ENCODE data around the gene PCID2.

PCID2 gene

DNA sequence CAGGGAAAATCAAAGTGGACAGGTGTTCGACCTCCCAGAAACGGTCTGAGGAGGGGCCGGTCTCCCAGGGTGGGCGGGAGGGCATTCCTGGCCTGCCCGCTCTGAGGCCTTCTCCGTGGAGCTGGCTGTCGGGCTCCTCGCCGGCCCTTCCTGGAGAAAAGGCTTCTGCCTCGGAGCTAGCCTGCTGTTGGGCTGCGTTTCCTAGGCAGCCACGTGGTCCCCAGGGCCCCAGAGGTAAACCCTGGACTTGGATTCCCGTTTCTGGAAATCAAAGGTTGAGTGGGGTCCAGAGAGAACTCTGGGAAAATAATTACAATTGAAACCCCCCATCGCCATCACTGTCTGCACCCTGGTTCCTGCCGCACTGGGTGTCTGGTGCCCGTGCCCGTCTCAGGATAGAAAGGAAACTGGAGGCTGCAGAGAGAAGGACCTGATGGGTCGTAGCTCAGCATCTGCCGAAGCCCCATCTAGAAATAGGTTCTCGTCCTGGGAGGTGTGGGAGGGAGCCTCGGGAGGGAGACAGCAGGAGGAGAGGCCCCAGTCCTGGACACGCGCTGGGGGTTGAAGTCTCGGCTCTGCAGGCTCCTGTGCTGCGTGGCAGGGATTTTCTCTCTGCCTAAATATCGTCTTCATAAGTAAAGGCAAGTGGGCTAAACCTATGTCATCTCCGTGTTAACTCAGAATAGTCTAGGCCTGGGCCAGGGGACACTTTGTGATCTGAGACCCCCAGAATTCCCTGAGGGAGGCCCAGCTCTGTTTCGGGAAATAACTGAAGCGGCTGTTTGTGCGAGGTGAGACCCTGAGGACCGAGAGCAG is 57.7 kb downstream of the PCID2 start:
- in situ Hi-C loops (cut with MboI; ENCODE audit: low sequenced_read_pairs) = no loop called here

DNA sequence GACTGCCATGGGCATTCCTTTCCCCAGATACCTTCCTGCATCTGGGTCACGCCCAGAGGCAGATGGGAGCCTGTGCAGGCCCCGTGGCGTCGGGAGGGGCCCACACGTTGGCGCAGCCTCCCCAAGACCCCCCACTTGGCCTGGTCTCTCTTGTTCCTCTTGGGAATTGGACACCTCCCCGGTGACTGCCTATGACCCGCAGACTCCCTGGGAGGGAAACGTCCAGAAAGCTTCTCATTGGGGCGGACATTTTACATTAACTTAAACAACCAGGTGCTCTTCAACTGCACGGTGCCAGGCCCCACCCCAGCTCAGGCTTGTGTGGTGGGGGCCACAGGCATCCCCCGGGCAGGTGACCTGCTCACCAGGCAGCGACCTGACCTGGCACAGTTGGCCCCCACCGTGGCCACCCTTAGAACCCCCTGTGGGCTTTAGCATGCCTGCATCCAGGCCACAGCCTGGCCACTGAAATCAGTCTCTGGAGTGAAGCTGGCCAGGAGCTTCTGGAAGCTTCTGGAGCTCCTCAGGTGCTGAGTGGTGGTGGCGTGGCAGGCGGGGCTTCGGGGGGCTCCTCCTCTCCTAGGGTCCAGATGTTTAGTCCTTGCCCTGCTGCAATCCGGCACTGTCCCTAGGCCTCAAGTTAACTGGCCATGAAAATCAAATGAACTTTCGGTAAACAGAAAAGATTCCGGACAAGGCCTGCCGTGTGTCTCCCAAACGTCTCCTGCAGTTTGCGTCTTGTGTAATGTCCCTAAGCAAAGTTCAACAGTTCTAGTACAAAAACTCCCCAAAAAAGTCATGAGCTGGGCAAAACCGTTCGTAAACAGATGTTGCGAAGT is 58.5 kb downstream of the PCID2 start:
- in situ Hi-C loops (cut with MboI; ENCODE audit: low sequenced_read_pairs) = no loop called here

DNA sequence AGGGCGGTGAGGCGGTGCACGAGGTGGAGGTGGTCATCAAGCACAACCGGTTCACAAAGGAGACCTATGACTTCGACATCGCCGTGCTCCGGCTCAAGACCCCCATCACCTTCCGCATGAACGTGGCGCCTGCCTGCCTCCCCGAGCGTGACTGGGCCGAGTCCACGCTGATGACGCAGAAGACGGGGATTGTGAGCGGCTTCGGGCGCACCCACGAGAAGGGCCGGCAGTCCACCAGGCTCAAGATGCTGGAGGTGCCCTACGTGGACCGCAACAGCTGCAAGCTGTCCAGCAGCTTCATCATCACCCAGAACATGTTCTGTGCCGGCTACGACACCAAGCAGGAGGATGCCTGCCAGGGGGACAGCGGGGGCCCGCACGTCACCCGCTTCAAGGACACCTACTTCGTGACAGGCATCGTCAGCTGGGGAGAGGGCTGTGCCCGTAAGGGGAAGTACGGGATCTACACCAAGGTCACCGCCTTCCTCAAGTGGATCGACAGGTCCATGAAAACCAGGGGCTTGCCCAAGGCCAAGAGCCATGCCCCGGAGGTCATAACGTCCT is 59.4 kb downstream of the PCID2 start:
- in situ Hi-C loops (cut with MboI; ENCODE audit: low sequenced_read_pairs) = no loop called here

DNA sequence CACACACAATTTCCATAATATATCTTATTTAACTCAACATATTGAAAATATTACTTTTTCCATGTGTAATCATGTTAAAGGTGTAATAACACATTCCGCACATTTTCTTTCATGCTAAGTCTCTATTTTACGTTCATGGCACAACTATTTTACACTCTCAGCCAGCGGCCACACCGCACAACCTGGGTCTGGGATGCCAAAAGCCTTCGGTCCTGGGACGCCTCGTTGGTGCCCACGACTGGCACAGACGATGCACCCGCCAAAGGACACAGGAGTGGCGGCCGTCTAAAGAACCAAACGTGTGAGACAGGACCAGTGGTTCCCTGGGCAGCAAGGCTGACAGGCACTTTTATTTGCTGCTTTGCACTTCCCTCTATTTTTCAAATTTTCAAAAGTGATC is 60.1 kb downstream of the PCID2 start:
- in situ Hi-C loops (cut with MboI; ENCODE audit: low sequenced_read_pairs) = no loop called here

DNA sequence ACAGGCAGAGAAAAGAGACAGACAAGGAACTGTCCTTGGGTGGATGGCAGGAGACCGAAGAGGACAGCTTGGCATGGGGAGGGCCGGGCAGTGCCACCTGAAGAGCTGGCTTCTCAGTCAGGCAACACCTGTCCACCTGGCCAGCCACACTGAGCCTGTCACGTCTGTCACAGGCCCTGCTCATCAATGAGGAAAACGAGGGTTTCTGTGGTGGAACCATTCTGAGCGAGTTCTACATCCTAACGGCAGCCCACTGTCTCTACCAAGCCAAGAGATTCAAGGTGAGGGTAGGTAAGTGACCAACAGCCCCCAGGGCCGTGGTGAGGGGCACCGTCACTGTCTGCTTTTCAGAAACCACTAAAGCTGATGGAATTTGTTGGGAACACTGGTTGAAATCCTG is 61.3 kb downstream of the PCID2 start:
- in situ Hi-C loops (cut with MboI; ENCODE audit: low sequenced_read_pairs) = no loop called here

DNA sequence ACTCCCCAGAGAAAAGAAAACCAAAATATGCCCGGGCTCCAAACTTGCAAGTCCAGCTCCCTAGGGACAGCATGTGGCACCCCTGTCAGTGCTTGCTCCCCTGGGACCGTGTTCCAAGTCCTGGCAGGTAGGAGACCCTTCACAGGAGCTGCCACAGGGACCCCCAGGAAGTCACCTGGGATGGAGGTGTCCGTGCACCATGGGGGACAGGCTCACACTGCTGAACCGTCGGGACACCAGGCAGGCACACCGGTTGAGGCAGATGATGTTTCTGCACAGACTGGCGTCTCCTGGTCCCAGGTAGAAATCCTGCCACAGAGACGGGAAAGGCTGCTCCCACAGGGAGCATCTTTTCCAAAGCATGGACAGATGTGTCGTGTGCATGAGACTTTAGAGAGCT is 61.7 kb downstream of the PCID2 start:
- in situ Hi-C loops (cut with MboI; ENCODE audit: low sequenced_read_pairs) = no loop called here

DNA sequence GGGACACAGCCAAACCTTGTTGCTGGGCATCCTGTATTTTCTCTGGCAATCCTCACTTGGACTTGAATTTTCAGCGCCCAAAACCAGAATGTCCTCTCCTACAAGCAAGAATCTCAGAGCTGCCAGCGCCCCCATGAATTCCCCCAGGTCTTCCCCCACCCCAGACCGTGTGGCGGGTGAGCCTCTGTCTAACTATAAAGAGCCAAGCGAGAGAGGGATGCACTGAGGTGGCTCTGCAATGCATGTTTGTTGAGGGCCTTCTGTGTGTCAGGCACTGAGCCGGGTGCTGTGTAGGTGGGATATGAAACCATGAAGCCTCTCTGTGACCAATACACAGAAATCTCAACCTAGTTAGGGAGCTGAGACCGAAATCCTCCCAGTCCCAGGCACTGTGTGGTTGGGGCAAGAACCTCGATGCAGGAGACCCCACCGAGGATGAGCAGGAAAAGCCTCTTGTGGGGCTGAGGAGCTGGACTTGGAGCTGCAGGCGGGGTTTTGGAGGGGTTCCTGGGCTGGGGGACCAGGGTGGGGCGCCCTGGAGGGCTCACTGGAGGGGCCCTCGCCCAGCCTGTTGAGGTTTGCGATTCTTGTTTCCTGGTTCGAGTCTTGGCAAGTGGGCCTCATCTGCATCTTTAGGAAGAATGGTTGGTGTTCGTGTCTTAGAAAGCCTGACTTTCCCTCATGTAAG is 62.4 kb downstream of the PCID2 start:
- in situ Hi-C loops (cut with MboI; ENCODE audit: low sequenced_read_pairs) = no loop called here

DNA sequence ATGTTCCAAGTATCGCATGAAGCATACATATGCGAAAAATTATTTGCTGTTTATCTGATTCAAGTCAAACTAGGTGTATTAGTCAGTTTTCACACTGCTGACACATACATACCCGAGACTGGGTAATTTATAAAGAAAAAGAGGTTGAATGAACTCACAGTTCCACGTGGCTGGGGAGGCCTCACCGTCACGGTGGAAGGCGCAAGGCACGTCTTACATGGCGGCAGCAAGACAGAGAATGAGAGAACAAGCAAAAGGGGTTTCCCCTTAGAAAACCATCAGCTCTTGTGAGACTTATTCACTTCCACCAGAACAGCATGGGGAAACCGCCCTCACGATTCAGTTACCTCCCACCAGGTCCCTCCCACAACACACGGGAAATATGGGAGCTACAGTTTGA is 63.0 kb downstream of the PCID2 start:
- in situ Hi-C loops (cut with MboI; ENCODE audit: low sequenced_read_pairs) = no loop called here

DNA sequence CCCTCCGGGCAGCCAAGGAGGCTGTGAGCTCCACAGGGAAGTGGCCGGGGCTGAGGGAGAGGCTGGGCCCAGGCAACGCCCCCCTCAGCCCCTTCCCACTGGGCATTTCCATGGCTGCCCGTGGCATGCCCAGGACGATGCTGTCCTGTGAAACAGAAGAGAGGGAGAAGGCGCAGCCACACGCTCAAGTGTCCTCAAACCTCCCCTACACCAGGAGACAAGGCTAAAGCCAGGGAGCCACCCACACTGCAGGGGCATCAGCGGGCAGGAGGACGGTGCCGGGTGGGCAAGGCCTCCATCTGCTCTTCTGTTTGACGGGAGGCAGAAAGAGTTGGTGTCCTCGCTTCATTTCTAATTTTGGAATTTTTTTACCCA is 64.2 kb downstream of the PCID2 start:
- in situ Hi-C loops (cut with MboI; ENCODE audit: low sequenced_read_pairs) = no loop called here

DNA sequence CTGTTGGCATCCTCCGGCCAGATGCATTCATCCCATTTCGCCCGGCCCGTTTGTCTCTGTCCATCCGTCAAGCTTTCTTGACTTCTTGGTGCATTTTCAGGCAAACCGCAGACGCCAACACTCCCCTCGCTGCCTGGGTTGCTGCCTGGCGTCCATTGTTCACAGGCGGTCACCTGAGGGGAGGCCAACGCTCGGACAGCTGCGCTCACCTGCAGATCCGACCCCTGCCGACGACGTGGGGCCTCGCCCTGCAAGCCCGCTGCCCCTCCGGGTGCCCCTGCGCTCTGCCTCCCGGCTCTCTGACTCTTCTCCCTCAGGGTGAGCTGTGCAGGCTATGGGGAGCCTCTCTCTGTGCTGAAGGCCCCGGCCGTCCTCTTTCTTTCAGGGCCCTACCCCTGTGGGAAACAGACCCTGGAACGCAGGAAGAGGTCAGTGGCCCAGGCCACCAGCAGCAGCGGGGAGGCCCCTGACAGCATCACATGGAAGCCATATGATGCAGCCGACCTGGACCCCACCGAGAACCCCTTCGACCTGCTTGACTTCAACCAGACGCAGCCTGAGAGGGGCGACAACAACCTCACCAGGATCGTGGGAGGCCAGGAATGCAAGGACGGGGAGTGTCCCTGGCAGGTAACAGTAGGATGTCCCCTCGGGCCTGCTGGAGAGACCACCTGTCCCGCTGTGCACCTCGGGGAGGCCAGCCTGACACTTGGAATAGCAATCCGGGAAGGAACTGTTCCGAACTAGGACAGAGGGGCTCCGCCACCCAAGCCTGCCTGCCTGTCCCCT is 64.8 kb downstream of the PCID2 start:
- in situ Hi-C loops (cut with MboI; ENCODE audit: low sequenced_read_pairs) = no loop called here

DNA sequence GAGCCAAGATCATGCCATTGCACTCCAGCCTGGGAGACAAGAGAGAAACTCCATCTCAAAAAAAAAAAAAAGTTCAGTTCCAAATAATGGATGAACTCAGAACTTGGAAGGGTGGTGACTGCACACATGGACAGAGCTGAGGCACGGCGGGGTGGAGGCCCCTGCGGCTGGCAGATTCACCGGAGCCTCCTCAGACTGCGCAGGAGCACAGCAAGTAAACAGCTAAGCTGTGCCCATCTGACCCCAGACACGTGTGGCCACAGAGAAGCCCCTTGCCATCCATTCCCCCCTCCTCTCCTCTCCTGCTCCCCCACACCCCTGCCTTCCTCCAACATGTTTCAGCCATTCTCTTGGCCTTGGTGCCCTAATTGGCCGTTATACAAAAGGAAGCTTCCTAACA is 65.6 kb downstream of the PCID2 start:
- in situ Hi-C loops (cut with MboI; ENCODE audit: low sequenced_read_pairs) = no loop called here

DNA sequence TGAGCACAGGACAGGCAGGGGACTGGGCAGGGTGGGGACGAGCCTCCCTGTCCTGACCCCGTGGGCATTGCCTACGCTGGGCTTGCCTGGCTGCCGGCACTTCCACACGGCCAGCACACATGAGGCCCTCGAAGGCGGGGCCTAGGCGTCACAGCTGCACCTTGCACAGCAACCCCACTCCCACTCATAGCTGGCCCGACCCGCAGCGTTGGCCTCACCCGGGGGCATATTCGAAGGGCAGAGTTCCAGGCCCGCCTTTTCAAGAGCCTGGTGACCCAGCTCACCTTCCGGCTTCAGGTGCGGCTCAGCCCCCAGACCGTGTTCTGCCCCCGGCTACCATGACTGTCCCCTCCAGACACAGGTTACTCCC is 66.9 kb downstream of the PCID2 start:
- in situ Hi-C loops (cut with MboI; ENCODE audit: low sequenced_read_pairs) = no loop called here

DNA sequence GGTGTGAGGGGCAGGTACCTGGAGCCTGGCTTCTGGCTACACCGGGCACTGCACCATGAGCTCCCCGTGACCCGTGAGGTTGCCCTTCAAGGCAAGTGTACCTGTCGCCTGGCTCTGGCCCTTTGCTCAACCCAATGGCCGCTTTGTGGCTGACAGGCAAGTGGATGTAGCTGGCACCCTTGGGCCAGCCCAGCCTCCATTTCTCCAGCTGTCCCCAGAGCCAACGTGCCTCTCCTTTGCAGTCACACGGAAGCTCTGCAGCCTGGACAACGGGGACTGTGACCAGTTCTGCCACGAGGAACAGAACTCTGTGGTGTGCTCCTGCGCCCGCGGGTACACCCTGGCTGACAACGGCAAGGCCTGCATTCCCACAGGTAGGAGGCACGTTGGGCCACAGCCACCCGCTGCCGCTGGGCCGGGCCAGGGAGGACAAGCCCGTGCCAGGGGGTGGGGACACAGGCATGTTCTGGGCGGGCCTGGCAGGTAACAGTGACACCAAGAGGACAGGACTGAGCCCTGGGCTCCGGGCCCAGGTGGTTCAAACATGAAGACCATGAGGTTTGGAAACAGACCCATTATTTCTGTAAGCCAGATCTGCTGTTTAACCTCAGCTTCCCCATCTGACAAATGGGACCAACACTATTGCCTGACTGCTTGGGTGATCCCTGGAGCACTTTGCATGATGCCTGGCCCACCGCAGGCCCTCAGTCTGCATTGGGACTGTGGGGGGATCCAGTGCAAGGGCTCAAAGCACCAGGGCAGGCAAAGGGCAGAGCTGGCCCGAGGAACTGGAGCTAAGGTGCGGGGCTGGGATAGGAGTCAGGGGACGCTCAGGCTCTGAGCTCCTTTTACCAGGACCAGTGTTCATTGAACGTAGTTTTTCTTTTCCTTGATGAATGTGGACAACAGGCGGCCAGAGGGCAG is 67.5 kb downstream of the PCID2 start:
- in situ Hi-C loops (cut with MboI; ENCODE audit: low sequenced_read_pairs) = no loop called here

DNA sequence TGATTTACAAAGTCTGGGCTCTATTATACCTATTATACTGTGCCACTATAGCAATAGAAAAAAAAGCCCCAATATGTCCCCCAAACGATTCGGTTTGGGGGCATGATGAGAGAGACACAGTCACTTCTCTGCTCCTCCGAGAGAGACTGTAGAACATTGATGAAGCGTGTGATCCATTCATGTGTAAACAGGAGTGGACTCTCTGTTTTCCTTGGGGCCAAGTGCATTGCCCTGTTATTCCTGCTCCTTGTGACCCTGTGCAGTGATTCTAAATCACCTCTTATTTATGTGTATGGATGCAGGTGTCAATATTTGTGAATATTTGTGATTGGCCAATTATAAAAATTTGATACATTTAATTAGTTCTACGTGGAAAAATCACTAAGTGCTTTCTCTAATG is 68.9 kb downstream of the PCID2 start:
- in situ Hi-C loops (cut with MboI; ENCODE audit: low sequenced_read_pairs) = no loop called here

DNA sequence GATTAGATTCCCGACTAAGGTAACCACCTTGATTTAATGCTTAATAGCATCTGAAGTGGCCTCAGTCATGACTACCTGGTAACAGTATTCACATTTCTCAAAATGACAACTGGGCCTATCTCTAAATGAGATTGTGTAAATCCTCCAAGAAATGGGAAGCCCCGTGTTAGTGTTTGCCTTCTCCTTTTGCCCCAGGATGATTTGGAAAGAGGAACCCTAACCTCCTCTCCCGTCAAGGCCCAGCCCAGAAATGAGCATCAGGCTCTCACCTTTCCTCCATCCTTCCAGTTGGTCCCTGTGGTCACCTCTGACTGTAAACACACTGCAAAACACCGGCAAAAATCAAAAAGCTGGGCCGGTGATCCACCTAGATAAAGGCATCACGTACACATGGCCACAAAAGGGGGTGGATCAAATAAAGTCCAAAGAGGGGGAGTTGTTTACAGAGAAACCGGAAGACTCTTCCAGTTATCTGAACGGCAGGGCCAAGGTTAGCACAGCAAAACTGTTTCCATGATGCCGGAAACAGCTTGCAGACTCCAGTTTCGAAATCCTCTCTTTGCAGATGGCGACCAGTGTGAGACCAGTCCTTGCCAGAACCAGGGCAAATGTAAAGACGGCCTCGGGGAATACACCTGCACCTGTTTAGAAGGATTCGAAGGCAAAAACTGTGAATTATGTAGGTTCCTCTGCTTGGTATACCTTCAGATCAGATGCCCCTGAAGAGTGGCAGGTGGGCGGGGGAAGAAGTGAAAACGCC is 69.5 kb downstream of the PCID2 start:
- in situ Hi-C loops (cut with MboI; ENCODE audit: low sequenced_read_pairs) = no loop called here

DNA sequence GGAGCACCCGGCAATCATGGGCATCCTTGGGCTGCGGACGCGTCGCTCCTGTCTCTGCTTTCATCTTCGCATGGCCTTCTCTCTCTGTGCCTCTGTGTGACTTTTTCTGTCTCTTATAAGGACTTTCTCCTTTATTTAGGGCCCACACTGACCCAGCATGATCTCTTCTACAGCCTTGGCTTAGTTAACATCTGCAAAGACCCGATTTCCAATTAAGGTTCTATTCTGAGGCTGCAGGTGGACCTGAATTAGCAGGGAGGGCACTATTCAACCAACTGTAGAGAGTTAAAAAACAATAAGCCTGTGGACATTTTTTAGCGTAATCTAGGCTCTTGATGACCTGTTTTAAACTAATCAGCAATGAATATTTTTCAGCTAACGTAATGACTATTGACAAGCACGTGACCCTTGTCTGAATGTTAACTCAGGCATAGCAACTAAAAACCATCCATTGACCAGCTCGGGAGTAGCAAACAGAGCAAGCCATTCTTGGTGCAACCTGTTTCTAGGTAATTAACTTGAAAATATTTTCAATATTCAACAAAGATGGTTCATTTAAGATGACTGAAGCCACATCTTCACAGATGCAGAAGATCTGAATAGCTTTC is 70.7 kb downstream of the PCID2 start:
- in situ Hi-C loops (cut with MboI; ENCODE audit: low sequenced_read_pairs) = no loop called here

DNA sequence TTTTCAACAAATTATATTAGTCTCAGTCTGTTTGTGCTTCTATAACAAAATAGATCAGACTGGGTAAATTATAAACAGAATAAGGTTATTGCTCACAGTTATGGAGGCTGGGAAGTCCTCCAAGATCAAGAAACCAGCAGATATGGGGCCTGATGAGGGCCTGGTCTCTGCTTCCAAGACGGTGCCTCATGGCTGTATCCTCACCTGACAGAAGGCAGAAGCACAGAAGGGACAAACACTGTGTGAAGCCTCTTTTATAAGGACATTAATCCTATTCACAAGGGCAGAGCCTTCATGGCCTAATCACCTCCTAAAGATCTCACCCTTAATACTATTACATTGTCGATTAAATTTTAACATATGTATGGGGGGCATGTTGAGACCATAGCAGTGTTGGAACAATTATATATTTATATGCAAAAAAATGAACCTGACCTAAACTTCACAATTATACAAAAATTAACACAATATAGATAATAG is 73.1 kb downstream of the PCID2 start:
- in situ Hi-C loops (cut with MboI; ENCODE audit: low sequenced_read_pairs) = no loop called here

Data from HL-60/S4 (cell line).